ENCODE results near the gene SOHLH2.

Gene SOHLH2, protein sequence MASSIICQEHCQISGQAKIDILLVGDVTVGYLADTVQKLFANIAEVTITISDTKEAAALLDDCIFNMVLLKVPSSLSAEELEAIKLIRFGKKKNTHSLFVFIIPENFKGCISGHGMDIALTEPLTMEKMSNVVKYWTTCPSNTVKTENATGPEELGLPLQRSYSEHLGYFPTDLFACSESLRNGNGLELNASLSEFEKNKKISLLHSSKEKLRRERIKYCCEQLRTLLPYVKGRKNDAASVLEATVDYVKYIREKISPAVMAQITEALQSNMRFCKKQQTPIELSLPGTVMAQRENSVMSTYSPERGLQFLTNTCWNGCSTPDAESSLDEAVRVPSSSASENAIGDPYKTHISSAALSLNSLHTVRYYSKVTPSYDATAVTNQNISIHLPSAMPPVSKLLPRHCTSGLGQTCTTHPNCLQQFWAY

DNA sequence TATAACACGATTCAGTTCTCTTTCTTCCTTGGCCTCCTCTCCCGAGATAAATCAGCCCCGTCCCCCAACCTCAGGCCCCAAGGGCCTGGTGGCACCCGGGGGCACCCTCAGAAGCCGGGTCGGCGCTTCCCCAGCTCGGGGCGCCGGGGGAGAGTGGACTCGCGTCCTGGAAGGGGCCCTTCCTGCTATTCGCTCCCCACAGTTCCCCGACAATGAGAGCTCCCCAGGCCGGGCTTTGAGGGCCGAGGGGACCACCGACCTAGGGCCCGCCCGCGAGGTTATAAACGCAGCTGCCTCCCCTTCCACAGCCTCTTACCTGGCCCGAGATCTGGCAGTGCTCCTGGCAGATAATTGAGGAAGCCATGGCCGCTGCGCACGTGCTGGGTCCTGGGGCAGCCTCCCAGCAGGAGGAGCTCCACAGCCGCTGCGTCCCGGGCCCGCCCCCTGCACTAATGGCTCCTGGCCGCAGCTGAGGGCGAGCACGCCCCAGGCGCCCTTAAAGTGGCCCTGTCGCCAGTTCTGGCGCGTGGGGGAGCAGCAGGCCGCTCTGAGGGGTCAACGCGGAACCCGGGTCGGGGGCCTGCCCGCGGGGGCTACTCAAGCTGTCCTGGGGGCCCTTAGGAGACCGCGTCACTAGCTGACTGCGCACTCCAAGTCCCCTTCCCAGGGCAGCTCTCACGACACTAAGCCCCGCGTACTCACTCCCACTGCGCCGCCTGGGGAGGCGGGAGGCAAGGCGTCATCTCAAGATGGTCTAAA lies at the start of gene SOHLH2:
Gene SOHLH2 (minus strand): TSS at position 394 of the 759 bp plus-strand sequence. CDS start 30 bp downstream, at position 364.
- DNase-seq (ENCODE audit: low spot score): no peak

- DNase-seq (ENCODE audit: low spot score): no peak
These were observed 47.6 kb upstream of the SOHLH2 start for GRCh38 chr13:36261976-36262375.

DNA sequence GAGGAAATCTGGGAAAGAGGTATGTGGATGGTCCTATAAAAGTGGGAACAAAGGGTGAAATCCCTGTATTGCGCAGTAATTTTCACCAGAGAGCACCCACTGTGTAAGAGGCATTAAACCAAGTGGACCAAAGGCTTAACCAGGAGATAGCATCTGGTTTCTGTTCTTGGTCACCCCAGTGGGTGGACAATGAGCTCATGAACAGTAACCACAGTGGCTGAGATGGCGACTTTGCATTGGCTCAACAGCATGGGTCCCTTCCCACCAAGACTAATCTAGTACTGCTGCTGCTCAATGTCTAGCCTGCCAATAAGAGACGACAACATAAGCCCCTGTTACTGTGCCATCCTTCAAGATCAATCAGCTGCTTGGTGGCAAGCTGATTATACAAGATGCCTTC lies 46.7 kb upstream of the SOHLH2 start:
- no peak for DNase-seq (ENCODE audit: low spot score)

GRCh38 chr13:36259361-36260137 lies 45.2 kb upstream of the SOHLH2 start:
- DNase-seq (ENCODE audit: low spot score): no peak

- DNase-seq (ENCODE audit: low spot score): no peak
These were observed 44.5 kb upstream of the SOHLH2 start for GRCh38 chr13:36258831-36259230.

DNA sequence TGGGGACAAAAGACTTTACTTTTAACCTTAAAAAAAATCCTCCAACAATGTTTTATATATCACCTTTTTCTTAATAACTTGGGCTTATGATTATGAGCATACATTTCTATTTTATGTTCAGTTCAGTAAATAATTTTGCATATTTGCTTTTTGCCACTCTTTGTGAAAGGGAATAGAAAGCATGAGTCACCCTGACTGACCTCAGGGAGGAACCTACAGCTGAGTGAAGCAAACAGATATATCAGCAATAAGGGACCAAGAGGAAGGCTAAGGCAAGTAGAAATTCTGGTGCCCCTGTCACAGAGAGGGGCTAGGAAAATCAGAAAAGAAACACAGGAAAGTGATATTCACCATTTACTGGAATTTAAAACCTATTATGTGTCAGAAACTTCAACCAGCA lies 37.2 kb upstream of the SOHLH2 start:
- no peak for DNase-seq (ENCODE audit: low spot score)

- no peak for DNase-seq (ENCODE audit: low spot score)
These were observed 36.7 kb upstream of the SOHLH2 start for GRCh38 chr13:36251017-36251416.

GRCh38 chr13:36248700-36249099 lies 34.3 kb upstream of the SOHLH2 start:
- no peak for DNase-seq (ENCODE audit: low spot score)

GRCh38 chr13:36244990-36245389 lies 30.6 kb upstream of the SOHLH2 start:
- no peak for DNase-seq (ENCODE audit: low spot score)

- no peak for DNase-seq (ENCODE audit: low spot score)
These were observed 29.7 kb upstream of the SOHLH2 start for GRCh38 chr13:36244073-36244472.

- DNase-seq (ENCODE audit: low spot score): no peak
These were observed 28.4 kb upstream of the SOHLH2 start for GRCh38 chr13:36242761-36243160.

- no peak for DNase-seq (ENCODE audit: low spot score)
These were observed 16.9 kb upstream of the SOHLH2 start for GRCh38 chr13:36231236-36231635.

DNA sequence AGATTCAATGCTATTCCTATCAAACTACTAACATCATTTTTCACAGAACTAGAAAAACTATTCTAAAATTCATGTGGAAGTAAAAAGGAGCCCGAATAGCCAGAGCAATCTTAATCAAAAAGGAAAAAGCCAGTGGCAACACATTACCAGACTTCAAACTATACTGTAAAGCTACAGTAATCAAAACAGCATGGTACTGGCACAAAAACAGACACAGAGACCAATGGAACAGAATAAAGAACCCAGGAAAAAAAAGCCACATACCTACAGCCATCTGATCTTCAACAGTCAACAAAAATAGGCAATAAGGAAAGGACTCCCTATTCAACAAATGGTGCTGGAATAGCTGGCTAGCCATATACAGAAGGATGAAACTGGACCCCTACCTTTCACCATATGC lies 10.4 kb upstream of the SOHLH2 start:
- no peak for DNase-seq (ENCODE audit: low spot score)

DNA sequence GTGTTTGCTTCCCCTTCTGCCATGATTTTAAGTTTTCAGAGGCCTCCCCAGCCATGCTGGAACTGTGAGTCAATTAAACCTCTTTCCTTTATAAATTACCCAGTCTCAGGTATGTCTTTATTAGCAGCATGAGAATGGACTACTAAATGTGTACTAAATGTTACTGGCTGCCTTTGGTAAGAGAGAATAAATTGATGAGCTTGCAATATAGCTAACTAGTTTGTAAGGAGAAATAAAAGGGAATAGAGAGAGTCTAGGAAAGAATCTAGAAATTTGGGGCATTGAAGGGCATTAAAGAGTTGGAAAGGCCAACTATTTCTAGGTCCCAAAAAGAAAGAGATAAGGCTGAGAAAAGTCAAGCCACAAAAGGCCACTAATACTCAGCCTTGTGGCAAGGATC lies 5.5 kb upstream of the SOHLH2 start:
- no peak for DNase-seq (ENCODE audit: low spot score)

DNA sequence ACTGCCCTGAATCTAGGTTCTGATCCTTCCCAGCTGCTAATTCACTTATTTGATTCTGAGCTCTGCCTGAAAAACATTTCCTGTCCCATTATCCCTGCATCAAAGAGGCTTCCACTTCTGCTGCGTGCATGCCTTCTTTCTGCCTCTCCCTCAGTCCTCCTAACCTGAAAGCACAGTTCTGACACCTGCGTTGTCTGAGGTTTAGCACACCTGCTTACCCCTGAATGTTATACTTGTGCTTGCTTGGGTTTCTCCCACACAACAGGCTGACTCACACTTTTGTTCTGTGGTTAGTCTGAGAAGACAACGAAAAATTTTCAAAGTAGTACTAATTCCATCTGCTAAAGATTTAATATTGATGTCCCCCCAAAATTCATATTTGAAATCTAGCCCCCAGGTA lies 3.1 kb upstream of the SOHLH2 start:
- DNase-seq (ENCODE audit: low spot score): no peak

DNA sequence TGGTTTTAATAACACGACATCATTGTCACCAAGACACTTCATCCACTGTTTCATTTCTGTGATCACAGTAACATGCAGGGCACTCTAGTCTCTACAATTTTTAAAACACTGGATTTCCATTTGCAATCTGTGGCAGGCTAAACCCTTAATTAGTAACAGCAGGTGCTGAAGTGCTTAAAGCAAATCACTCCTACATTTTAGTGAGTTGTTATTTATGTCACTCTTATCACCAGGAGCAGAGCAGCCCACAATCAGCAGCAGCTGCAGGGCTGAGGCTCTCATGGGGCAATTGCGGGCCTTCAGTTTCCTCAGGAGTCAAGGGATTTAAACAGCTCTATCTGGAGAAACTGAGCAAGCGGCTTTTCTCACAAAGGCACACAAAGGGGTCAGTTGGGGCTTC lies 1.6 kb downstream of the SOHLH2 start:
- DNase-seq (ENCODE audit: low spot score): no peak

DNA sequence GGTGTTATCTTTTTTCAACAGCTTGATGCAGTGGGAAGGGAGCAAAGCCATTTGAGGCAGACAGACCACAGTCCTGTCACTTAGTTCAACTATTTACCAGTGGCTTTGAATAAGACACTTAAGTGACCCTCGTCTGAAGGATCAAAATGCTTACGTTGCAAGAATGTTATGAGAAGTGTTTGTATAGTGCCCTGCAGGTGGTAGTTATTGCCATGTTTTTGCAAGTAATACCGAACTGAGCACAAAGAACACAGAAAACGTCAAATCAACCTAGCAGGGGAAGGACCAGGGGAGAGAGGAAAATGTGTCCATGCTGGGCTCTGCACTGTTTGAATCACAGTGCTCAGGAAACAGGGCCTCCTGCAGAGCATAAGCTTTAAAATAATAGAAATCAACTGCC lies 2.8 kb downstream of the SOHLH2 start:
- DNase-seq (ENCODE audit: low spot score): no peak

DNA sequence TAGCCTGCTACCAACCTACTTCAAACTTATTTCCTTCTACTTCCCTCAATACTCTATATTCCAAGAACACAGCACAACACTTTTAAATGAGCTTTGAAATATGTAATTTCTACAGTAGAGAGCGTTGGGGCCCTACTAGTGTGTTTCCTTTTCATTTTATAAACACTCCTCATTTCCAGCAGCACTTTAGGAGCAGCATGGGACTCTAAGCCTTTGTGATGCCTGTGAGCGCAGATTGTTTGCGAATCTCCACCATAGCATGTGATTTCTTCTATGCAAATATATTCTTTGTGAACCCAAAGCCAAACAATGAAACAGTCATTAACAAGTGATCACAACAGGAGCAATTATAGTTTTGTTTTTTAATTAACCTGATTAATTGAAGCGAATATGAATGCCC lies 3.6 kb downstream of the SOHLH2 start:
- no peak for DNase-seq (ENCODE audit: low spot score)

DNA sequence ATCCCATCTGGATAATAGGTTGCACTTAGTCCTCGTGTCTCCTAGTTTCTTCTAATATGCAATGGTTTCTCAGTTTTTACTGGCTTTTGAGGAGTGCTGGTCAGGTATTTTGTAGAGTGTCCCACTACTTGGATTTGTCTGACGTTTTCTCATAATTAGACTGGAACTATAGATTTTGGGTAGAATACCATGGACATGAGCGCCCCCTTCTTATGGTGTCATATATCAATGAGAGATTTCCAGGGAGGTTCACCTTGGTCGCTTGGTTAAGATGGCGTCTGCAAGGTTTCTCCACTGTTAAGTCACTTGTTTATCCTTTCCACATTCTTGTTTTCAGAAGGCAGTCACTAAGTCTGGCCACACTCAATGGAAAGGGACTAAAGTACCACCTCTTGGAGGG lies 6.7 kb downstream of the SOHLH2 start:
- no peak for DNase-seq (ENCODE audit: low spot score)

- DNase-seq (ENCODE audit: low spot score): peak; percentile 29
These were observed 21.1 kb downstream of the SOHLH2 start for GRCh38 chr13:36193151-36193855.

DNA sequence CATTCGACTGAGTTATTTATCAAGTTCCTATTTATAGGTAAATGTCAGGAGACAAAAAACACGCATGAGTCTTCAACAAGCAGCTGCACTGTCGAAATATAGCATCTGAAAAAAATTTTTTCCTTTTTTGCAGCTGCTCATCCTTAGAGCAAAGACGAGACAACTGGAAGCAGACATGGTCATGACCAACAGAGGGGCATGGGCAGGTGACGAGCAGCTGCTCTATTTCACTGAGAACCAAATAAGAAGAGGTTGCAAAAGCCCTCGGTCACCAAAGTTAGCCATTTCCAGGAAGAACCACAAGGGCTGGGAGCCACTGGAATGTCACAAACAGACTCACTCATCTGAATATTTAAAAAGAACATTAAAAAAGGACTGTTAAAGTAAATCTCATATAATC lies 22.2 kb downstream of the SOHLH2 start:
- no peak for DNase-seq (ENCODE audit: low spot score)

DNA sequence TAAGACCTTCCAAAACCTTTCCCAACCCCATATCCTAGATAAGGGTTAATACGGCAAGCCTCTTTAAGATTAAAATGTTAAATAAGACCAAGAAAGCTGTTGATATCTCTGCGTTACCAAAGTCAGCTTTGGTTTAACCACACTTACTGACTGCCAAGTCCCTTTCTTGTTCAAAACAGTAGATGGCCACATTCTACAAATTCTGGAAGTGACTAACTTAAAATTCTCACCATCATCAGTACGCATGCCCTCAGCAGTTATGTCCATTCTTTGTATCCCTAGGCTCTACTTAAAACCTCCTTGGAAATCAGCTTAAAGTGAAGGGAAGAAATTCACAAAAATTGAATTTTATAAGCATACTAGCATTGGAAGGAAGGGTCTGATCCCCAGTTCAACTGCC lies 23.6 kb downstream of the SOHLH2 start:
- no peak for DNase-seq (ENCODE audit: low spot score)

Data from AG20443 (cell line).